ENCODE data around the gene KANK3.
A peak's percentile ranks its signal among the peaks of the same experiment; 100 is the strongest.

Gene KANK3

GRCh38 chr19:8311461-8312260 is 31.4 kb downstream of the KANK3 start:
- H3K9ac ChIP-seq (ENCODE audit: low read length): no peak overlapping the region
- H3K27ac ChIP-seq (ENCODE audit: low read depth, low read length): no peak overlapping the region
- H3K4me3 ChIP-seq (ENCODE audit: low read depth, low read length): no peak overlapping the region
- H3K4me1 ChIP-seq (ENCODE audit: control insufficient read depth, insufficient read depth, low read length): peaks cover 20% of the 10 kb centered on the region; the same call in 1 of the 2 replicates
- no peaks in the 10 kb centered on the region for H3K9me3 ChIP-seq (ENCODE audit: control insufficient read depth, insufficient read depth, low read depth, low read length)
- H3K36me3 ChIP-seq (ENCODE audit: control insufficient read depth, insufficient read depth, low read length): peaks cover 66% of the 10 kb centered on the region
- H3K27me3 ChIP-seq (ENCODE audit: control insufficient read depth, insufficient read depth, low read length): no peaks in the 10 kb centered on the region

DNA sequence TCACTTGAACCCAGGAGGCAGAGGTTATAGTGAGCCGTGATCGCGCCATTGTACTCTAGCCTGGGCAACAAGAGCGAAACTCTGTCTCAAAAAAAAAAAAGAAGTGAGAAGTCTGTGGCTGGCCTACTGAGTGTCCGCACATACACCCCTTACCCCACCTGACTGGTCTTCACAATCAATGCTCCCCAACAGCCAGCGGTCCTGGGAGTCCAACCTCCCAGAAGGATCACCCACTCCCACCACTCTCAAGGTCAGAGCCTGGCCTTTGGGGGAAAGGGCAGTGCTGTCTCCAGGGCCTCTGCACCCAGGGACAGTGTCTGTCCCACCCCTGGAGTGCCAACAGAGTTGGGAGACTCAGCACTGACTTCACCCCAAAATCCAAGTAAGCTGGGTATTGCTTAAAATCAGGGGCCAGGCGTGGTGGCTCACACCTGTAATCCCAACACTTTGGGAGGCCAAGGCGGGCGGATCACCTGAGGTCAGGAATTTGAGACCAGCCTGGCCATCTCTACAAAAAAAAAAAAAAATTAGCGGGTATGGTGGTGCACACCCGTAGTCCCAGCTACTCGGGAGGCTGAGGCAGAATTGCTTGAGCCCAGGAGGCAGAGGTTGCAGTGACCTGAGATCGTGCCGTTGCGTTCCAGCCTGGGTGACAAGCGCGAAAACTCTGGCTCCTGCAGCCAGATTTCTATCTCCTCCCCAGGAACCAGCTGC is 32.6 kb downstream of the KANK3 start:
- no peaks in the 10 kb centered on the region for H3K27me3 ChIP-seq (ENCODE audit: control insufficient read depth, insufficient read depth, low read length)
- peaks cover 18% of the 10 kb centered on the region; the same call in 1 of the 2 replicates for H3K4me1 ChIP-seq (ENCODE audit: control insufficient read depth, insufficient read depth, low read length)
- H3K9me3 ChIP-seq (ENCODE audit: control insufficient read depth, insufficient read depth, low read depth, low read length): no peaks in the 10 kb centered on the region
- H3K4me3 ChIP-seq (ENCODE audit: low read depth, low read length): no peak overlapping the region
- no peak overlapping the region for H3K27ac ChIP-seq (ENCODE audit: low read depth, low read length)
- peaks cover 55% of the 10 kb centered on the region for H3K36me3 ChIP-seq (ENCODE audit: control insufficient read depth, insufficient read depth, low read length)
- H3K9ac ChIP-seq (ENCODE audit: low read length): no peak overlapping the region

DNA sequence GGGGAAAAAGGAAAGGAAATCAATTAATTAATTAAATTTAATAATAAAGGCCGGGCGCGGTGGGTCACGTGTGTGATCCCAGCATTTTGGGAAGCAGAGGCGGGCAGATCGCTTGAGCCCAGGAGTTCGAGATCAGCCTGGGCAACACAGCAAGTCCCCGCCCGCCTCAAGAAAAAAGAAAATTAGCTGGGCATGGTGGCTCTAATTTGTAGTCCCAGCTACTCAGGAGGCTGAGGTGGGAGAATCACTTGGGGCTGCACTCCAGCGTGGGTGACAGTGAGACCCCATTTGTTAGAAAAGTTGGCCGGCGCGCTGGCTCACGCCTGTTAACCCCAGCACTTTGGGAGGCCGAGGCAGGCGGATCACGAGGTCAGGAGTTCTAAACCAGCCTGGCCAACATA is 34.2 kb downstream of the KANK3 start:
- Histone ChIP-seq H3K4me3 (ENCODE audit: low read depth, low read length) (peak overlapping the region; percentile 75), H3K9me3 (ENCODE audit: control insufficient read depth, insufficient read depth, low read depth, low read length) (no peaks in the 10 kb centered on the region), H3K4me1 (ENCODE audit: control insufficient read depth, insufficient read depth, low read length) (peaks cover 25% of the 10 kb centered on the region; the same call in 1 of the 2 replicates), H3K9ac (ENCODE audit: low read length) (no peak overlapping the region), H3K36me3 (ENCODE audit: control insufficient read depth, insufficient read depth, low read length) (peaks cover 40% of the 10 kb centered on the region), H3K27ac (ENCODE audit: low read depth, low read length) (no peak overlapping the region; the same call in 1 of the 2 replicates), H3K27me3 (ENCODE audit: control insufficient read depth, insufficient read depth, low read length) (no peaks in the 10 kb centered on the region)

GRCh38 chr19:8307965-8308866 is 34.8 kb downstream of the KANK3 start, which contains the start of gene CD320:
Gene CD320, minus strand, starts transcription at chr19:8308358. Its CDS starts 68 bp downstream, at chr19:8308290.
- Histone ChIP-seq H3K27ac (ENCODE audit: low read depth, low read length) (peak within 1 kb of the TSS; percentile 89), H3K36me3 (ENCODE audit: control insufficient read depth, insufficient read depth, low read length) (peaks cover 38% of the 10 kb centered on the region), H3K9me3 (ENCODE audit: control insufficient read depth, insufficient read depth, low read depth, low read length) (no peaks in the 10 kb centered on the region), H3K4me1 (ENCODE audit: control insufficient read depth, insufficient read depth, low read length) (peaks cover 25% of the 10 kb centered on the region; the same call in 1 of the 2 replicates), H3K4me3 (ENCODE audit: low read depth, low read length) (peak within 1 kb of the TSS; percentile 75), H3K9ac (ENCODE audit: low read length) (peak within 1 kb of the TSS; percentile 85), H3K27me3 (ENCODE audit: control insufficient read depth, insufficient read depth, low read length) (no peaks in the 10 kb centered on the region)

GRCh38 chr19:8307400-8307964 is 35.6 kb downstream of the KANK3 start:
- H3K4me3 ChIP-seq (ENCODE audit: low read depth, low read length): peak overlapping the region; percentile 75
- H3K36me3 ChIP-seq (ENCODE audit: control insufficient read depth, insufficient read depth, low read length): peaks cover 34% of the 10 kb centered on the region
- H3K9me3 ChIP-seq (ENCODE audit: control insufficient read depth, insufficient read depth, low read depth, low read length): no peaks in the 10 kb centered on the region
- peaks cover 25% of the 10 kb centered on the region; the same call in 1 of the 2 replicates for H3K4me1 ChIP-seq (ENCODE audit: control insufficient read depth, insufficient read depth, low read length)
- no peak overlapping the region; the same call in 1 of the 2 replicates for H3K27ac ChIP-seq (ENCODE audit: low read depth, low read length)
- H3K27me3 ChIP-seq (ENCODE audit: control insufficient read depth, insufficient read depth, low read length): no peaks in the 10 kb centered on the region
- peak overlapping the region; percentile 85 for H3K9ac ChIP-seq (ENCODE audit: low read length)

DNA sequence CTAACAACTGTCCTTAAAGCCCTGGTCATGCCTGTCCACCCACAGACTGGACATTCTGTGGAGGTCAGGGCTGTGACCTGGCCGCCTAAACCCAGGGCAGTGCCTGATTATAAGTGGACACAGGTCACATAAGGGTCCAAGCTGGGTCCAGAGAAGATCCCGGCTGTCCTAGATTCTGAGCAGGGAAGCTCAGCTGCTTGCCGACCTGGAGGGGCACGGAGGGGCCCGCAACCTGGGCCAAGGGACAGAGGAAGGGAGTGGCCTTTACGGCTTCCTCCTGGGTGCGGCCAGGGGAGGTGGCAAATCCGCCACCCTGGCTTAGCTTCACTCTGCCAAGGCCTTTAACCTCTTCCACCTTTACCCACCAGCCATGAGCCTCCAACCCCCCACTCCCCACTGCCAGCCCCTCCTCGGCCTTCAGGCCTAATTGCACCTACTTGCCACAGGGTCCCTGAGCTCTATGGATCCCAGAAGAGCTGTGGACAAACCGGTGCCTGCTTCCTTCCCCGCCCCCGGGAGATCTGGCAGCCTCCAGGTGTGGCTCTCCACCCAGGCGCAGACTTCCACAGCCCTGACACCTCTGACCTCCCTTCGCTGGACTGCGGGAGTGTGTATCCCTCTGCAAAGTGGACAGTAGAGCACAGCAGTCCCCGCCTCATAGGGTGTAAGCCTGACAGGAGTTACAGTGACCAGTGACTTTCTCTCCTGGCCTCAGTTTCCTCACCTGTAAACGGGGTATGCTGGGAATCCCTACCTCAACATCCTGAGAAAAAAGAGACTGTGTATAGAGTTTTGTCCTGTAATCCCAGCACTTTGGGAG is 36.6 kb downstream of the KANK3 start:
- H3K27ac ChIP-seq (ENCODE audit: low read depth, low read length): no peak overlapping the region
- H3K4me3 ChIP-seq (ENCODE audit: low read depth, low read length): no peak overlapping the region; the same call in 1 of the 2 replicates
- peaks cover 34% of the 10 kb centered on the region for H3K36me3 ChIP-seq (ENCODE audit: control insufficient read depth, insufficient read depth, low read length)
- H3K9me3 ChIP-seq (ENCODE audit: control insufficient read depth, insufficient read depth, low read depth, low read length): no peaks in the 10 kb centered on the region
- H3K4me1 ChIP-seq (ENCODE audit: control insufficient read depth, insufficient read depth, low read length): peaks cover 25% of the 10 kb centered on the region; the same call in 1 of the 2 replicates
- no peak overlapping the region for H3K9ac ChIP-seq (ENCODE audit: low read length)
- no peaks in the 10 kb centered on the region for H3K27me3 ChIP-seq (ENCODE audit: control insufficient read depth, insufficient read depth, low read length)

DNA sequence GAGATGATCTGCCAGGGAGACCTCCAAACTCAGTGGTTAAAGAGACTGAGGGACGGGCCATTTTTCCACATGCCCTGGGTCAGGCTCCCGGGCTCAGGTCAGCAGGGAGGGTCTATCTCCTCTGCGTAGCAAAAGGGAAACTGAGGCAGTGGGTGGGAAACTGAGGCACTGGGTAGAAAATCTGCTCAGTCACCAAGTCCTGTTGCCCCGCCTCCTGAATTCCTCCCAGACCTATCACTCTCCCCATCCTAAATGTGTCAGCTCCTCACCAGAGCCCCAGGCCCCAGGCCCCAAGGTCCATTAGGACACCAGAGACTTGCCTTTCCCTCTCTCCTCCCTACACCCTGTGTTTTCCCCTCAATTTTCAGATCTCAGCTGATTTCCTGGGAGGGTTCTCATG is 37.3 kb downstream of the KANK3 start:
- Histone ChIP-seq H3K9ac (ENCODE audit: low read length) (no peak overlapping the region), H3K27ac (ENCODE audit: low read depth, low read length) (no peak overlapping the region), H3K36me3 (ENCODE audit: control insufficient read depth, insufficient read depth, low read length) (peaks cover 27% of the 10 kb centered on the region), H3K4me1 (ENCODE audit: control insufficient read depth, insufficient read depth, low read length) (peaks cover 25% of the 10 kb centered on the region; the same call in 1 of the 2 replicates), H3K27me3 (ENCODE audit: control insufficient read depth, insufficient read depth, low read length) (no peaks in the 10 kb centered on the region), H3K4me3 (ENCODE audit: low read depth, low read length) (no peak overlapping the region), H3K9me3 (ENCODE audit: control insufficient read depth, insufficient read depth, low read depth, low read length) (no peaks in the 10 kb centered on the region)

GRCh38 chr19:8304841-8305621 is 38.0 kb downstream of the KANK3 start:
- Histone ChIP-seq H3K9me3 (ENCODE audit: control insufficient read depth, insufficient read depth, low read depth, low read length) (no peaks in the 10 kb centered on the region), H3K4me1 (ENCODE audit: control insufficient read depth, insufficient read depth, low read length) (peaks cover 25% of the 10 kb centered on the region; the same call in 1 of the 2 replicates), H3K27ac (ENCODE audit: low read depth, low read length) (no peak overlapping the region), H3K36me3 (ENCODE audit: control insufficient read depth, insufficient read depth, low read length) (peaks cover 23% of the 10 kb centered on the region), H3K27me3 (ENCODE audit: control insufficient read depth, insufficient read depth, low read length) (no peaks in the 10 kb centered on the region), H3K9ac (ENCODE audit: low read length) (no peak overlapping the region), H3K4me3 (ENCODE audit: low read depth, low read length) (0 out of 2 replicates have a peak overlapping the region, but pooled peaks have one; percentile 21)

- Histone ChIP-seq H3K9me3 (ENCODE audit: control insufficient read depth, insufficient read depth, low read depth, low read length) (no peaks in the 10 kb centered on the region), H3K4me3 (ENCODE audit: low read depth, low read length) (no peak overlapping the region), H3K4me1 (ENCODE audit: control insufficient read depth, insufficient read depth, low read length) (peaks cover 18% of the 10 kb centered on the region; the same call in 1 of the 2 replicates), H3K9ac (ENCODE audit: low read length) (no peak overlapping the region), H3K27me3 (ENCODE audit: control insufficient read depth, insufficient read depth, low read length) (no peaks in the 10 kb centered on the region), H3K36me3 (ENCODE audit: control insufficient read depth, insufficient read depth, low read length) (peaks cover 15% of the 10 kb centered on the region), H3K27ac (ENCODE audit: low read depth, low read length) (no peak overlapping the region)
Measured at GRCh38 chr19:8302734-8303133, 40.3 kb downstream of the KANK3 start.

Data from HUES6 (cell line).